GM12878 (cell line): ENCODE data around the gene ART4. TPM values are rescaled to one million over a fixed set of nuclear protein-coding genes. Genes with fewer than 3 reads are reported as not detected.

ENCODE experiments used
- ATAC-seq: fragments of 200-7000 bp; cut with Tn5 transposase; 3 replicates; pipeline ENCODE4 v1.9.1; 2020; ENCODE audit warnings: mild to moderate bottlenecking, moderate library complexity
- BruUV-seq: library from RNA; stranded (reverse); fragments of 400-500 nt; replicated peaks from 2 replicates; lab custom pipeline; 2021; lab: Mats Ljungman, UMichigan
- CTCF ChIA-PET: fragments of 300-600 bp; sonication (Branson Sonifier 250); formaldehyde crosslinking; extraction: SDS; loops from one replicate; lab custom pipeline; 2021; ENCODE audit warnings: inconsistent platforms; lab: Yijun Ruan, JAX
- POLR2A ChIA-PET: fragments of 350-600 bp; formaldehyde crosslinking; extraction: SDS; loops from one replicate; lab custom pipeline; 2021; ENCODE audit warnings: inconsistent platforms; lab: Charles Lee
- RAD21 ChIA-PET: fragments of 300-600 bp; sonication (Branson Sonifier 250); formaldehyde crosslinking; loops from one replicate; lab custom pipeline; 2023; ENCODE audit warnings: antibody characterized with exemption; ENCODE audit not compliant: unreplicated experiment; lab: Charles Lee
- SMC1A ChIA-PET: fragments of 300-600 bp; sonication (Branson Sonifier 250); formaldehyde crosslinking; loops from one replicate; lab custom pipeline; 2023; ENCODE audit not compliant: unreplicated experiment, uncharacterized antibody; lab: Charles Lee
- DNase-seq: peaks from one replicate; pipeline ENCODE4 v3.0.0-alpha.2; 2011; ENCODE audit warnings: low read depth, low spot score
- FAIRE-seq: peaks from 3 replicates; lab custom pipeline; 2011; peaks lifted over from hg19 to GRCh38; lab: Jason Lieb, UNC
- H2AFZ ChIP-seq: 2 replicates; pipeline ENCODE4 v1.6.0; 2011; ENCODE audit warnings: low read depth, low read length, control low read depth; ENCODE audit not compliant: control insufficient read depth
- H3K27ac ChIP-seq: 2 replicates; pipeline ENCODE4 v1.5.1; 2011; ENCODE audit warnings: control low read depth; ENCODE audit not compliant: control insufficient read depth, insufficient read depth
- H3K27me3 ChIP-seq, 2 experiments: replicated peaks in 1 of 2; 2 replicates each; pipeline versions ENCODE4 v1.6.0 to v1.6.1; 2011; ENCODE audit warnings: low read length in 1 of 2; ENCODE audit not compliant: control insufficient read depth in 2 of 2, insufficient read depth in 2 of 2
- H3K36me3 ChIP-seq, 2 experiments: 2 replicates each; pipeline ENCODE4 v1.5.1; 2011; ENCODE audit warnings: low read length in 1 of 2; ENCODE audit not compliant: control insufficient read depth in 2 of 2, insufficient read depth in 2 of 2
- H3K4me1 ChIP-seq: 2 replicates; pipeline ENCODE4 v1.6.1; 2011; ENCODE audit warnings: mild to moderate bottlenecking, low read length, moderate library complexity, mixed read lengths; ENCODE audit not compliant: control insufficient read depth, insufficient read depth
- H3K4me2 ChIP-seq: 2 replicates; pipeline ENCODE4 v1.6.0; 2011; ENCODE audit warnings: control low read depth; ENCODE audit not compliant: control insufficient read depth, insufficient read depth
- H3K4me3 ChIP-seq: fragments of 200-600 bp; sonication (generic); 2 replicates; pipeline ENCODE4 v1.5.1; 2016
- H3K79me2 ChIP-seq: 2 replicates; pipeline ENCODE4 v1.6.0; 2011; ENCODE audit warnings: low read length; ENCODE audit not compliant: control insufficient read depth, insufficient read depth
- H3K9ac ChIP-seq: 2 replicates; pipeline ENCODE4 v1.8.0; 2011; ENCODE audit warnings: low read length, control low read depth, mixed read lengths; ENCODE audit not compliant: control insufficient read depth, insufficient read depth
- H3K9me3 ChIP-seq: replicated peaks from 3 replicates; pipeline ENCODE4 v1.5.1; 2011; ENCODE audit warnings: mild to moderate bottlenecking, low read length; ENCODE audit not compliant: control insufficient read depth, insufficient read depth
- H4K20me1 ChIP-seq: 2 replicates; pipeline ENCODE4 v1.6.0; 2011; ENCODE audit not compliant: control insufficient read depth, insufficient read depth
- BCLAF1 ChIP-seq: fragments of 450-650 bp; IDR thresholded peaks from 2 replicates; pipeline ENCODE4 v1.6.1; 2017; ENCODE audit warnings: antibody characterized with exemption, mild to moderate bottlenecking, moderate library complexity
- CBFB ChIP-seq: IDR thresholded peaks from 2 replicates; pipeline ENCODE4 v1.6.1; 2016; ENCODE audit warnings: antibody characterized with exemption, low read depth
- JUNB ChIP-seq: IDR thresholded peaks from 2 replicates; pipeline ENCODE4 v1.6.1; 2016; ENCODE audit warnings: antibody characterized with exemption, mild to moderate bottlenecking
- NFXL1 ChIP-seq: fragments of 450-650 bp; IDR thresholded peaks from 2 replicates; pipeline ENCODE4 v1.6.1; 2017; ENCODE audit warnings: antibody characterized with exemption, mild to moderate bottlenecking, borderline replicate concordance
- PBX3 ChIP-seq: IDR thresholded peaks from 2 replicates; pipeline ENCODE4 v1.6.1; 2011; ENCODE audit warnings: mild to moderate bottlenecking, low read depth, low read length, moderate library complexity; ENCODE audit not compliant: insufficient replicate concordance
- WGBS: methylation state at CpG from one replicate; pipeline ENCODE4 v1.1.6; 2016; ENCODE audit warnings: low lambda C conversion rate; ENCODE audit not compliant: insufficient replicate concordance, insufficient coverage; ENCODE audit errors: missing lambda C conversion rate; 5-methylcytosine and 5-hydroxymethylcytosine counted together
- in situ Hi-C: fragments of 300-500 bp; cut with MboI; formaldehyde crosslinking; loops from 9 replicates; pipeline ENCODE4 v1.14.3; 2018; ENCODE audit warnings: mixed read lengths
- intact Hi-C: fragments of 100-400 bp; cut with micrococcal nuclease; formaldehyde crosslinking; loops from one replicate; pipeline ENCODE4 v1.14.2; 2022; ENCODE audit not compliant: unreplicated experiment
- polyA plus RNA-seq, 11 experiments: library from polyadenylated mRNA; depleted of rRNA in 4 of 11; unstranded in 6 of 11; stranded (reverse) in 5 of 11; fragments of >200 nt; fragmentation: Nextera tagmentation in 4 of 11; fragmentation: Illumina TruSeq in 1 of 11; extraction: Ambion mirVana in 4 of 11; extraction: Trizol in 1 of 11; gene quantifications; 1 replicate in 1 of 11; 2 replicates in 10 of 11; pipeline versions ENCODE4 v1.2.1 to v1.2.3, GENCODE V29; 2011 to 2016; ENCODE audit warnings: inconsistent platforms in 2 of 11, missing spikeins in 2 of 11, low read depth in 1 of 11
- total RNA-seq, 4 experiments: library from RNA; depleted of rRNA in 3 of 4; stranded (reverse); fragments of >200 nt in 3 of 4; fragmentation: Illumina TruSeq in 1 of 4; extraction: Trizol in 1 of 4; gene quantifications; 2 replicates each; pipeline versions ENCODE4 v1.2.1 to v1.2.3, GENCODE V29; 2013 to 2021

The ART4 gene
- total and polyA plus RNA-seq, 10 of the 15 experiments (the other 5 are each of a cell fraction or from before 2014, with no cell fraction given): 0.02 TPM; not detected in 9

GRCh38 chr12:14886271-14886670 is 42.9 kb upstream of the ART4 start:
- no peak for FAIRE-seq
- Histone ChIP-seq H3K27ac (no peak overlapping the region), H3K36me3 (no peaks in the 10 kb centered on the region), H3K79me2 (no peaks in the 10 kb centered on the region), H3K9me3 (no peaks in the 10 kb centered on the region), H3K4me2 (no peak overlapping the region), H2AFZ (no peak overlapping the region), H3K4me3 (no peak overlapping the region), H4K20me1 (no peaks in the 10 kb centered on the region), H3K4me1 (peaks cover 9% of the 10 kb centered on the region; the same call in 1 of the 2 replicates), H3K27me3 (no peaks in the 10 kb centered on the region; a peak in 3 of 4 replicates), H3K9ac (no peak overlapping the region)
- intact Hi-C loops (no loop called here), in situ Hi-C loops (no loop called here)
- 72% methylated on average over 6 of the region's 6 CpGs for WGBS
- ATAC-seq: no peak
- ChIA-PET SMC1A (interaction anchor here (0.7 to 1.8 kb wide), 6 partner anchors 9 to 109 kb away, joined by 3 to 12 read pairs (median 4); no protein-coding TSS in a partner anchor), RAD21 (interaction anchor here (0.9 kb wide), 1 partner anchor 70 kb away, joined by 3 read pairs; no protein-coding TSS in a partner anchor), CTCF (interaction anchor here (1.0 to 1.3 kb wide), 2 partner anchors 16 to 109 kb away, joined by 4 to 5 read pairs; no protein-coding TSS in a partner anchor), POLR2A (no interaction called here)
- BruUV-seq: no TSS peak
- no peak for DNase-seq
- TF ChIP-seq BCLAF1 (no peak), JUNB (no peak), NFXL1 (no peak), PBX3 (no peak), CBFB (no peak)
